Measurements from ENCODE around the gene CLK4. TPM values are rescaled to one million over a fixed set of nuclear protein-coding genes. Genes with fewer than 3 reads are reported as not detected.

Gene CLK4
- total RNA-seq, 1 experiment from 2014 or later, result 19.3 TPM

Other genes starting within 250 kb of the CLK4 start
- gene COL23A1, start 36.7 kb downstream of the CLK4 start, total RNA-seq (2014; rRNA removed; shearing (Covaris generic)), result not detected in 2 replicates
- gene ZNF354A, start 103.6 kb upstream of the CLK4 start, total RNA-seq (2014; rRNA removed; shearing (Covaris generic)), result 5.8 and 8.9 TPM in 2 replicates
- gene ZNF354B, start 232.9 kb upstream of the CLK4 start, total RNA-seq (2014; rRNA removed; shearing (Covaris generic)), result 7.0 and 10.7 TPM in 2 replicates